ENCODE results near the gene RGS17.

Gene RGS17

DNA sequence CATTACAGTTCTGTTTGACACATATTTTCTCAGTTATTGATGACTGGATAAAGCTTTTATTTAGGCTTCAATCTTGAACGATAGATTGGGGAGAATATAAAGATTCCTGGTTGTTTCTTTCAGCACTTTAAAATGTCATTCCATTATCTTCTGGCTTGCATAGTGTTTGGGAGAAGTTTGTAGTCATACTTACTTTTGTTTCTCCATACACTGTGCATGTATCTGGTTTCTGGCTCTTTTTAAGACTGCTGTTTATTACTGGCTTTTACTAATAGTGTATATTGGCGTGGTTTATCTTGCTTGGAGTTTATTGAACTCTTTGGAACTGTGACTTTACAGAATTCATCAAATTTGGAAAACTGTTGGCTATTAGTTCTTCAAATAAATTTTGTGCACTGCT is 49.2 kb downstream of the RGS17 start:
- no peak for DNase-seq

DNA sequence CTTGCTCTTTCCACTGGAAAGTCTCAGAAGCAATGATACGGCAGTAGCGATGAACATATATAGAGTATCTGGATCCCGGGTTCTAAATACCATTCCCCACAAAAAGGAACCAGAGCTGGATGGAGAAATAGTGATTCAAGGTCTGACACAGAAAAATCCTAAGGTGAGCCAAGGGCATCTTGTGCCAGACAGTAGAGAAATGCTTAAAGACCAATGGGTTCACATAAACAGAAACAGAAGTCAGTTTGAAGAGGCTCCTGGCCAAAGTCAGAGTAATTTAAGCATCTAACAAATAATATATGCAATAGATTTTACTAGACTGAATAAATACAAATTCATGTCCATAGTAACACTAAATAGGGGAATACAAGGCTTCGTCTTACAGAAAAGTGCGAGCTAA is 54.7 kb downstream of the RGS17 start:
- DNase-seq: no peak

DNA sequence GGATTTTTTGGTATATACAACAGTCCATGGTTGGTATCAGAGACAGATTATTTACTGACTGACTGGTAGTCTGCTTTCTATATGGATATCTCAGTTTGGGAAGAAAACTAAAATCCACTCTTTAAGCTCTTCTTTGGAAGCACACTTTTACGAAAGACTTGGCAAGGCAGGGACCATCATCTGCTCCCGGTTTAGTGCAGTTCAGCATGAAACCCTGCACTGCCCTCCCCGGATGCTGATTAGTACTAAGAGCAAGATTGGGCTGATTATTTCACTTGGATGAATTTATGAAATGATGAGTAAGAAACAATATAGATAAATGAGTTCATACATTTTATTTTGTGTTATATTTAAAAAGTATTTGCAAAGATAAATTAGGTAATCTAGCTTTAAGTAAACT is 56.3 kb downstream of the RGS17 start:
- DNase-seq: no peak

DNA sequence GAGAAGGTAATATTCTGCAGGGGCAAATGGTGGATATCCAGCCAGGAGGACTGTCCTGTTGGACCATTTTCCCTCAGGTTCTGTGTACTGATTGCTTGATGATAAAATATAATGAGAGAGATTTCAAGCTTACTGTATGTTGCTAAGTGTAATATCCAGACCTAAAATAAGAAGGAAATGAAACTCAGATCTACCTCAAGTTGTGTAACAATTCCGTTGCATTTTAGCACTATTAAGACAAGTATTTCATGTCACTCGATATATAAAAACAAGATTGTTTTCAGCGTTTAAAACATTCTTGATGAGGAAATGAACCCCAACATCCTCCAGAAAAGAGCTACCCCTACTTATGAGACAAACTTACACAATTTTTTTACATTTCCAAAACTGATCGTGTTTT is 57.2 kb downstream of the RGS17 start:
- no peak for DNase-seq

DNA sequence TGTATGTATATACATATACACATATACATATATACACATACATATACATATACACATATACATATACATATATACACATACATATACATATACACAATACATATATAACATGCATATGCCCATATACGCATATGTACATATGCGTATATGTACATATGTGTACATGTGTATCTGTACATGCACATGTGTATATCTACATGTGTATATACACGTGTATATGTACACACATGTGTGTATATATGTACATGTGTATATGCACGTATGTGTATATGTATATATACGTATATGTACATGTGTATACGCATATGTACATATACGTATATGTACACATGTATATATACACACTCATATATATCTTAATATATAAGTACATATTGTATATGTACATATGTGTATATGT is 60.3 kb downstream of the RGS17 start:
- DNase-seq: no peak

DNA sequence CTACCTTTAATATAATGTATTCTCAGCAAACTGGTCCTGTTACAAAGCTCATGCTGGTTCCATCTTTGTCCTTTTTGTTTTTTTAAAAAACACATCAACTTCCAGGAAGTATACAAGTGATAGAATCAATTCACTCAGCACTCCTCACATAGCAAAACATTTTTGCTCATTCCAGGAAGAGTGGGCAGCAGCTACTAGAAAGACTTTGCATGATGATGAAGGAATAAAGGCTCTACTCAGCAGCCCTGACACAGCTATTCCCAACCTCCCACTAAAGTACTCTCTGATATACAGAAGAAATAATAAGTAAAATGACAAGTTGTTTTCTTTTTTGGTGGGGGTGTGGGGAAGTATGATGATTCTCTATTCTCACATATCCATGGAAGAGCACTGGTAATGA is 61.2 kb downstream of the RGS17 start:
- DNase-seq: no peak

DNA sequence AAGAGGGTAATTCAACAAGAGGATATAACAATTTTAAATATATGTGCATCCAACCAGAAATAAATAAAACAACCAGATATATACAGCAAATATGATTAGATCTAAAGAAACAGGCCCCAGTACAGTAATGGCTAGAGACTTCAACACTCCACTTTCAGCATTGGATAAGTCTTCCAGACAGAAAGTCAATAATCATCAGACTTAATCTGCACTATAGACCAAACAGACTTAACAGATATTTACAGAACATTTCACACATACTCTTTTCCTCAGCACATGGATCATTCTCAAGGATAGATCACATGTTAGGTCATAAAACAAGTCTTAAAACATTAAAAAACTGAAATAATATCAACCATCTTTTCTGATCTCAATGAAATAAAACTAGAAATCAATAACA is 65.9 kb downstream of the RGS17 start:
- DNase-seq: no peak

DNA sequence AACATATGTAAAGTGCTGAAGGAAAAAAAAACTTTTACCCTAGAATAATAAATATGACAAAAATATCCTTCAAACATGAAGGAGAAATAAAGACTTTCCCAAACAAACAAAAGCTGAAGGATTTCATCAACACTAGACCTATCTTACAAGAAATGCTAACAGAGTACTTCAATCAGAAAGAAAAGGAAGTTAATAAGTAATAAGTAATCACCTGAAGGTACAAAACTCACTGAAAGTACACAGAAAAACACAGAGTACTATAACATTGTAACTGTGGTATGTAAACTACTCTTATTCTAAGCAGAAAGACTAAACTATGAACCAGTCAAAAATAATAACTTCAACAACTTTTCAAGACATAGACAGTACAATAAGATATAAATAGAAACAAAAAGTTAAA is 67.1 kb downstream of the RGS17 start:
- DNase-seq: no peak

GRCh38 chr6:153062516-153062915 is 68.6 kb downstream of the RGS17 start:
- no peak for DNase-seq

DNA sequence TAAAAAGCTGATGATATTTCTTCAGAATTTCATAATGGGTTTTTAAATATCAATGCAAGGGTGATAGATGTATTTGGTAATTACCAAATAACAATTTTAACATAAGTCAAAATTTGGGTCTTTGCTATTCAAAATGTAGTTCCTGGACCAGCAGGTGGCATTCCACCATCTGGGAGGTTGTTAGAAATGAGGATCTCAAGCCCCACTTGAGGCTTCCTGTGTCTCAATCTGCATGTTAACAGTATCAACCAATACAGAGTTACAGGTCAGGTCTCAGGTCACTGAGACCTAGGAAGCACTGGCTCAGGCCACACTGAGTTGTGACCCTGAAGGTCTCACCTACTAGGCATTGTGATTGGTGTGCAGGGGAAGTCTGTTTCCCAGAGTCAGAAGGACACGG is 71.3 kb downstream of the RGS17 start:
- no peak for DNase-seq

DNA sequence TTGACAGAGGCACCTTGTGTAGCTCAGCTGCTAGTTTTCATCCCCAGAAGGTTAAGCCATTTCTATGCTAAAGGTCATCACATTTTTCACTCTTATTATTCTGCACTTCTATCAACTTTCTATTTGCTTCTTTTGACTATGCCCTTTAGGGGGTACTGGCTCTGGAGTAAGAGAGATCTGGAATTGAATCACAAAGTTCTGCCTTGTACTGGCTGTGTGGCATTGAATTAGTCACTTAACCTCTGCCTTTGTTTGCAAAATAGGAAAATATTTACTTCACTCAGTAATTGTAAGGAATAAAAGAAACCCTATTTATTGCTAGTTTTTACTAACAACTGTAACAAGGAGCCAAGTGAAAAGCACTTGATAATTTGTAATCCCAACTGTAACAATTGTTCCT is 71.8 kb downstream of the RGS17 start:
- DNase-seq: no peak

DNA sequence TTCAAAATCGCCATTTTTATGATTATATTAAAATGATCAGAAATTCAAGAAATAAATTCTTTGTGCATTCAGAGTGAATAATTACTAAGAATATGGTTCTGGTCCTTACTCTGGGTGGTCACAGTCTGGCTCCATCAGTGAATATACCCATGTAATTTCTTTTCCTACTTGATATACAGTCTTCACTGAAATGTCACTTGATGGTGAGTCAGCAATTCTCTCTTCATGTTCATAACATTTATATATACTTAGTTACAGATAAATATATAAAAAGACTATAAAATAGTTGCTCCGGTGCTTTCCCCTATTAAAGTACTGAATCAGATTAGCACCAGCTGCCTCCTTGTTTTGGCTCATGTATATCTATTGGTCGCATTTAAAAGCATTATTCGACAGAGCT is 72.2 kb downstream of the RGS17 start:
- DNase-seq: no peak

DNA sequence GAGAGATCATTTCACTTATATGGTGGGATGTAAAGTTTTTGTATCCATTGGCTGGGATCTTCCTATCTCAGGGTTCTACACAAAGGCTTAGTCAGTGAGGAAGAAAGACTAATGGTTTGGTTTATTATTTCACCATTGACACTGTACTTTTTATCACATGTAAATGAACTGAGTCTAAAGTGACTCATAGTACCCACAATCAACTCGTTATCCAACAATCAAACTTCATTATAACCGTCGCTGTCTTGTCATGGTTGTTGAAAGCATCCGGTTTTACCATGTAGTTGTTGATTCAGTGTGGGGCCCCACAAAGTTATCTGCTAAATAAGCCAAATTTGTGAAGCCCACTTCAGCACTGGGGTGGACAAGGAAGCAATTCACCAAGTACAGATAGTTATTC is 72.8 kb downstream of the RGS17 start:
- no peak for DNase-seq

- no peak for DNase-seq
These were observed 74.8 kb downstream of the RGS17 start for GRCh38 chr6:153056308-153056707.

- DNase-seq: no peak
These were observed 79.3 kb downstream of the RGS17 start for GRCh38 chr6:153051801-153052200.

DNA sequence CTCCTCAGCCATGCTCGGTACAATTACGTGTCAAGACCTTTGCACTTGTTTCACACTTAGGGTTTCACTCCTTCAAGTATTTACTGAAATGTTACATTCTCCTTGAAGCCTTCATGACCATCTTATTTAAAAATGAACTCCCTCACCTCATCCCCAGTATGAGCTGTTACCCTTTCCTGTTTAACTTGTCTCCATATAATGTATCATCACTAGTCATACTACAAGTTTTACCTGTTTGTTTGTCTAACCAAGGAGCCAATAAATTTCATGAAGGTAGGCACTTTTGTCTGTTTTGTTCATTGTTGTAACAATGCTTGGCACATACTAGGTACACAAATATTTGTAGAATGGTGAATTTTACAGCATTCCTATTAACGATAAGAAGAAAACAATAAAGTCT is 82.5 kb downstream of the RGS17 start:
- DNase-seq: no peak

- DNase-seq: no peak
These were observed 83.7 kb downstream of the RGS17 start for GRCh38 chr6:153047386-153047785.

- no peak for DNase-seq
These were observed 85.8 kb downstream of the RGS17 start for GRCh38 chr6:153045271-153045670.

- no peak for DNase-seq
These were observed 86.8 kb downstream of the RGS17 start for GRCh38 chr6:153044295-153044694.

DNA sequence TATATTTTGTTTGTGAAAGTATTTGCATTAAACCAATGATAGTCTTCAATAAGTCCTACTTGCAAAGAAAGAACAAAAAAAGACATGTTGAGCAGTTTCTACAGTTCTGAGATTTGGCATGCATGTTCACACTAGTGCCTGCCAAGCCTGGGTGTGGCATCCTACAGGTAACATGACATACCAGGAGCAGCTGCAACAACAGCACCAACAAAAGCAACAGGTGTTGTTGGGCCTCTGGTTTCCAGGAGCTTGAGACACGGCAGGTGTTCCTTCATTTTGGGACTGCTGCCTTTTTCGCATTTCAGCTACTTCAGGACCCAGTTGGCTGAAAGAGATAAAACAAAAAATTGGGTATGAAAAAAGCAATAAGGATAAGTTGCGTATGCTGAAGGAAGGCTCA is 87.4 kb downstream of the RGS17 start:
- no peak for DNase-seq

GRCh38 chr6:153038378-153039057 is 92.6 kb downstream of the RGS17 start:
- no peak for DNase-seq

- DNase-seq: no peak
These were observed 96.9 kb downstream of the RGS17 start for GRCh38 chr6:153034139-153034538.

DNA sequence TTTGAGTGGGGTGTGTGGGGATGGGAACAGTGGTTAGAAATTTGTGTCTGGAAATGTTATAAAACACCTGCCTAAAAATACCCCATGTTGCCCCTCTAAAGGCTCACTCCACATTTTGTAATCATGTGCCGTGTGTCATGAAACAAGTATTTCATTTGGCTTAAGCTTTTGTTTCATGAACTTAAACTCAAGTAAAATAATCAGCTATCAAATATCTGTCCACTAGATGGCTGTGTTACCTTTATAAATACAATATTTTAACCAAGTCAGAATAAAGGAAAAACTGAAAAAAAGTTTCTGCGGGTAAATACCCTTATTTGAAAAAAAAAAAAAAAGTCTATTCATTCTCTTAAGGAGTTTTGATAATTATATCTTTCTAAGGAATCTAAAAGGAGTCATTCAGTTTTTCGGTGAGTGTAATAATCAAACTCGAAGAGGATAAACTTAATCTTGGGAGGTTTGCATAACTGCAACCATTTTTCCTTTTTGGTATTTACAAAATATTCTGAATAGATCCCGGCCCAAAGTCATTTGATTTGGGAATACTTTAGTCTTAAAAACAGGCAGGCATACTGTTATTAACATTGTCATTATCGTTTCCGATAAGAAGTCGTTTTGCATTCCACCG is 98.7 kb downstream of the RGS17 start:
- peak; percentile 17 for DNase-seq

DNA sequence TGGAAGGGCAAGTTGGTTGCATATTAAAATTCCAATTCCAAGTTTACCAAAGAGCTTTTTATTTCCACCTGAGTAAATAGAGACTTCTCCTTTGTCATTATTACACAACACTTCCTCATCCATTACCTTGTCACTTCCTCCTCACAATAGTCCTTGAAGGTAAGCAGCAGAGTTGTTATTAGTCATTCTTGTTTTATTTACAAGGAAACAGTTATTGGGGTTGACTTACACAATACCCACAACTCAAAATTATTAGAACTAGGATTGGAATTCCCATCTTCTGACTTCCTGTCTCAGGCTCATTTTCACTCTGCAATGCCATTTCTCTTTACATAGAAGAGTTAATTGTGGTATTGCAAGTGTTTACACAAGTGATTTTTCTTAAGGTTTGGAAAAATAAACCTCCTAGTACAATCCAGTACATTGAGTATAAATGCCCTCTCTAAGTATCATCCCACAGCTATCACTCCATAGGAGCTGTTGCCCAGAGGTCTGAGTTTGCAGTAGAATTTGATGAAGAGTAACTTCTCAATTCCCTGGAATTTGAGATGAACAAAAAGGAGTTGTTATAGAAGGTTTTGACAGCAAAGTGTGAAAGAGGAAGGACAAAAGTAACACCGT is 99.6 kb downstream of the RGS17 start:
- DNase-seq: no peak

- DNase-seq: no peak
These were observed 102.1 kb downstream of the RGS17 start for GRCh38 chr6:153028963-153029362.
